GM12878 (cell line): ENCODE data around the gene ITGAL. TPM values are rescaled to one million over a fixed set of nuclear protein-coding genes. Genes with fewer than 3 reads are reported as not detected.

Experiments used
- BHLHE40 ChIP-seq, 2 experiments: fragments of 450-650 bp in 1 of 2; IDR thresholded peaks; 2 replicates each; pipeline ENCODE4 v1.6.1; 2011 to 2017; ENCODE audit warnings: low read depth in 2 of 2, borderline replicate concordance in 1 of 2, improper control_type of control experiment in 1 of 2, low read length in 1 of 2, mild to moderate bottlenecking in 1 of 2
- ESRRA ChIP-seq: IDR thresholded peaks from 2 replicates; pipeline ENCODE4 v1.6.1; 2012; ENCODE audit warnings: mild to moderate bottlenecking, low read length, improper control_type of control experiment
- ETV6 ChIP-seq, 2 experiments: fragments of 450-650 bp in 1 of 2; IDR thresholded peaks in 1 of 2; conservative IDR thresholded peaks in 1 of 2; 2 replicates each; pipeline ENCODE4 v1.6.1; 2014; ENCODE audit warnings: antibody characterized with exemption in 1 of 2, borderline replicate concordance in 1 of 2, low read depth in 1 of 2, mild to moderate bottlenecking in 1 of 2, moderate library complexity in 1 of 2
- GABPA ChIP-seq: IDR thresholded peaks from 2 replicates; pipeline ENCODE4 v1.6.1; 2014; ENCODE audit warnings: antibody characterized with exemption, low read depth, mild to moderate bottlenecking, inconsistent platforms
- JUND ChIP-seq: IDR thresholded peaks from 2 replicates; pipeline ENCODE4 v1.6.1; 2012; ENCODE audit warnings: low read depth, mild to moderate bottlenecking, low read length, improper control_type of control experiment, moderate library complexity
- MYC ChIP-seq: IDR thresholded peaks from 2 replicates; pipeline ENCODE4 v1.6.1; 2011; ENCODE audit warnings: mild to moderate bottlenecking, low read length, moderate library complexity, inconsistent platforms; ENCODE audit not compliant: insufficient read depth, insufficient replicate concordance, insufficient read length, severe bottlenecking
- NR2C1 ChIP-seq: fragments of 450-650 bp; IDR thresholded peaks from 2 replicates; pipeline ENCODE4 v1.6.1; 2017; ENCODE audit warnings: antibody characterized with exemption, mild to moderate bottlenecking, moderate library complexity
- RAD21 ChIP-seq: IDR thresholded peaks from 2 replicates; pipeline ENCODE4 v1.6.1; 2011; ENCODE audit warnings: mild to moderate bottlenecking, low read depth, low read length, moderate library complexity; ENCODE audit not compliant: insufficient read depth
- RBBP5 ChIP-seq: fragments of 200-600 bp; sonication (generic); conservative IDR thresholded peaks from 2 replicates; pipeline ENCODE4 v1.6.1; 2016
- USF2 ChIP-seq: IDR thresholded peaks from 2 replicates; pipeline ENCODE4 v1.6.1; 2011; ENCODE audit warnings: low read depth, low read length, improper control_type of control experiment, borderline replicate concordance
- YBX1 ChIP-seq: fragments of 450-650 bp; IDR thresholded peaks from 2 replicates; pipeline ENCODE4 v1.6.1; 2016; ENCODE audit warnings: antibody characterized with exemption
- ZBTB4 ChIP-seq: fragments of 450-650 bp; formaldehyde crosslinking; IDR thresholded peaks from 2 replicates; pipeline ENCODE4 v1.4.0; 2022; ENCODE audit warnings: mild to moderate bottlenecking, moderate library complexity
- ZNF274 ChIP-seq: IDR thresholded peaks from one replicate; pipeline ENCODE4 v1.8.0; 2011; ENCODE audit not compliant: insufficient read length, insufficient read depth
- polyA plus RNA-seq, 11 experiments: library from polyadenylated mRNA; depleted of rRNA in 4 of 11; unstranded in 6 of 11; stranded (reverse) in 5 of 11; fragments of >200 nt; fragmentation: Nextera tagmentation in 4 of 11; fragmentation: Illumina TruSeq in 1 of 11; extraction: Ambion mirVana in 4 of 11; extraction: Trizol in 1 of 11; gene quantifications; 1 replicate in 1 of 11; 2 replicates in 10 of 11; pipeline versions ENCODE4 v1.2.1 to v1.2.3, GENCODE V29; 2011 to 2016; ENCODE audit warnings: inconsistent platforms in 2 of 11, missing spikeins in 2 of 11, low read depth in 1 of 11
- total RNA-seq, 4 experiments: library from RNA; depleted of rRNA in 3 of 4; stranded (reverse); fragments of >200 nt in 3 of 4; fragmentation: Illumina TruSeq in 1 of 4; extraction: Trizol in 1 of 4; gene quantifications; 2 replicates each; pipeline versions ENCODE4 v1.2.1 to v1.2.3, GENCODE V29; 2013 to 2021
- TF ChIP-seq, protein P1 (sequence below): fragments of 450-650 bp; IDR thresholded peaks from 2 replicates; pipeline ENCODE4 v1.6.1; 2016; ENCODE audit warnings: mild to moderate bottlenecking, moderate library complexity, borderline replicate concordance
- TF ChIP-seq, protein P2 (sequence below): fragments of 450-650 bp; IDR thresholded peaks from 2 replicates; pipeline ENCODE4 v1.6.1; 2017; ENCODE audit warnings: low read depth, mild to moderate bottlenecking, moderate library complexity

The ITGAL gene
- total and polyA plus RNA-seq, 10 of the 15 experiments (the other 5 are each of a cell fraction or from before 2014, with no cell fraction given) = 10.7 to 170 (median 96.9) TPM

DNA sequence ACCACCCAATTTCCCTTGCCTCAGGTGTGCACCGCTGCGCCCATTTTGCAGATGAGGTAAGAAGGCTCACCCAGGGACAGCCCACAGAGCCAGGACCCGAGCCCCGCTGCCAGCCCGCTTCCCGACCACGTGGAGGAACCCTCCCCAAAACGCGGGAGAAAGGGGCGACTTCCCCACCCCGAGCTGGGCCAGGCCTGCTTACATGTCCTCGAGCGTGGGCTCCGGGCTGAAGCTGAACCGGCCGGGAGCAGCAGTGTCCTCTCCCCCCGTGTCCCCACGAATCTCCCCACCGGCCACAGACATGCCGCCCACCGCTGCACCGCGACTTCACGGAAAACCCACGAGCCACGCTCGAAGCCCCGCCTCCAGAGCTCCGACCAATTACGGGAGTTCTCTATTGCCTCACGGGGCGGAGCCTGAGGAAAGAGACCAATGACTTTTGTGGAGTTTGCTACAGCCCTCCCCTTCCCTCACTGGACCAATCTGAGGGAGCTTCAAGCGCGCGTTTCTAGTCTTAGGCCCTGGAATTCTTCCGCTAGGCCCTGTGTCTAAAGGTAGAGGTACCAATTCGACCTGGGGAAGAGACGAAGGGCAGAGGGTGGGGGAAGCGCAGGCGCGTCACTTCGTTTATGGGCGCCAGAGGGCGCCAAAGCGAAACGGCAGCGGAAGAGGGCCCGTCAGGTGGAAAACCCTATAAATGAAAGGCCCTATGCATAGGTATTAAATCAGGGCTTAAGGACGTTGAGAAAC is 42.7 kb upstream of the ITGAL start, which contains the start of gene DCTPP1 (continued):
- TF ChIP-seq, protein P1, sequence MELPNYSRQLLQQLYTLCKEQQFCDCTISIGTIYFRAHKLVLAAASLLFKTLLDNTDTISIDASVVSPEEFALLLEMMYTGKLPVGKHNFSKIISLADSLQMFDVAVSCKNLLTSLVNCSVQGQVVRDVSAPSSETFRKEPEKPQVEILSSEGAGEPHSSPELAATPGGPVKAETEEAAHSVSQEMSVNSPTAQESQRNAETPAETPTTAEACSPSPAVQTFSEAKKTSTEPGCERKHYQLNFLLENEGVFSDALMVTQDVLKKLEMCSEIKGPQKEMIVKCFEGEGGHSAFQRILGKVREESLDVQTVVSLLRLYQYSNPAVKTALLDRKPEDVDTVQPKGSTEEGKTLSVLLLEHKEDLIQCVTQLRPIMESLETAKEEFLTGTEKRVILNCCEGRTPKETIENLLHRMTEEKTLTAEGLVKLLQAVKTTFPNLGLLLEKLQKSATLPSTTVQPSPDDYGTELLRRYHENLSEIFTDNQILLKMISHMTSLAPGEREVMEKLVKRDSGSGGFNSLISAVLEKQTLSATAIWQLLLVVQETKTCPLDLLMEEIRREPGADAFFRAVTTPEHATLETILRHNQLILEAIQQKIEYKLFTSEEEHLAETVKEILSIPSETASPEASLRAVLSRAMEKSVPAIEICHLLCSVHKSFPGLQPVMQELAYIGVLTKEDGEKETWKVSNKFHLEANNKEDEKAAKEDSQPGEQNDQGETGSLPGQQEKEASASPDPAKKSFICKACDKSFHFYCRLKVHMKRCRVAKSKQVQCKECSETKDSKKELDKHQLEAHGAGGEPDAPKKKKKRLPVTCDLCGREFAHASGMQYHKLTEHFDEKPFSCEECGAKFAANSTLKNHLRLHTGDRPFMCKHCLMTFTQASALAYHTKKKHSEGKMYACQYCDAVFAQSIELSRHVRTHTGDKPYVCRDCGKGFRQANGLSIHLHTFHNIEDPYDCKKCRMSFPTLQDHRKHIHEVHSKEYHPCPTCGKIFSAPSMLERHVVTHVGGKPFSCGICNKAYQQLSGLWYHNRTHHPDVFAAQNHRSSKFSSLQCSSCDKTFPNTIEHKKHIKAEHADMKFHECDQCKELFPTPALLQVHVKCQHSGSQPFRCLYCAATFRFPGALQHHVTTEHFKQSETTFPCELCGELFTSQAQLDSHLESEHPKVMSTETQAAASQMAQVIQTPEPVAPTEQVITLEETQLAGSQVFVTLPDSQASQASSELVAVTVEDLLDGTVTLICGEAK = no peak; the same call in 1 of the 2 replicates
- TF ChIP-seq BHLHE40 (IDR thresholded peaks at IDR 0.05; ENCODE audit: borderline replicate concordance in 1 of 2, low read depth in 2 of 2, low read length in 1 of 2) (peak; percentile 6 to 53; a peak in 2 of 4 replicates), RBBP5 (no peak), ETV6 (conservative IDR thresholded peaks at IDR 0.05 in 1 of 2, IDR thresholded peaks at IDR 0.05 in 1 of 2; ENCODE audit: borderline replicate concordance in 1 of 2, low read depth in 1 of 2) (no peak), NR2C1 (no peak), YBX1 (no peak), GABPA (0 out of 2 replicates have a peak, but pooled peaks have one; percentile 15), MYC (no peak), ESRRA (peak; percentile 51; the same call in 1 of the 2 replicates), USF2 (no peak; the same call in 1 of the 2 replicates), JUND (0 out of 2 replicates have a peak, but pooled peaks have one; percentile 3), RAD21 (peak; percentile 78), ZNF274 (no peak), ZBTB4 (CRISPR knock-in tag) (no peak)
- TF ChIP-seq, protein P2, sequence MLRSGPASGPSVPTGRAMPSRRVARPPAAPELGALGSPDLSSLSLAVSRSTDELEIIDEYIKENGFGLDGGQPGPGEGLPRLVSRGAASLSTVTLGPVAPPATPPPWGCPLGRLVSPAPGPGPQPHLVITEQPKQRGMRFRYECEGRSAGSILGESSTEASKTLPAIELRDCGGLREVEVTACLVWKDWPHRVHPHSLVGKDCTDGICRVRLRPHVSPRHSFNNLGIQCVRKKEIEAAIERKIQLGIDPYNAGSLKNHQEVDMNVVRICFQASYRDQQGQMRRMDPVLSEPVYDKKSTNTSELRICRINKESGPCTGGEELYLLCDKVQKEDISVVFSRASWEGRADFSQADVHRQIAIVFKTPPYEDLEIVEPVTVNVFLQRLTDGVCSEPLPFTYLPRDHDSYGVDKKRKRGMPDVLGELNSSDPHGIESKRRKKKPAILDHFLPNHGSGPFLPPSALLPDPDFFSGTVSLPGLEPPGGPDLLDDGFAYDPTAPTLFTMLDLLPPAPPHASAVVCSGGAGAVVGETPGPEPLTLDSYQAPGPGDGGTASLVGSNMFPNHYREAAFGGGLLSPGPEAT = peak; percentile 43; the same call in 1 of the 2 replicates
